Endometrial microvascular endothelial cells (primary cell): ENCODE measurements around the gene ITGB1BP1. TPM values are rescaled to one million over a fixed set of nuclear protein-coding genes. Genes with fewer than 3 reads are reported as not detected.
"Not testable (repeated sequence)": the region's sequence is repeated elsewhere in the genome, so short reads cannot be mapped to it uniquely, and the experiment has no call there.

Experiments
- in situ Hi-C: cut with HindIII; loops from 2 replicates; pipeline ENCODE4 v1.10.0; 2017; ENCODE audit warnings: low sequenced_read_pairs, low pct_unique_long_range_greater_than_20kb; ENCODE audit errors: inconsistent ontology term
- total RNA-seq: library from RNA; depleted of rRNA; stranded (reverse); fragments of >200 nt; gene quantifications from one replicate; pipeline ENCODE4 v1.2.3, GENCODE V29; 2015; ENCODE audit errors: inconsistent ontology term

Gene ITGB1BP1
- total RNA-seq, 1 donor from 2014 or later = 81.6 TPM

- in situ Hi-C loops = no loop called here
Measured at GRCh38 chr2:9405636-9406035, 17.7 kb downstream of the ITGB1BP1 start.

- in situ Hi-C loops = no loop called here
Measured at GRCh38 chr2:9404451-9404850, 18.9 kb downstream of the ITGB1BP1 start.

GRCh38 chr2:9403924-9404323 lies 19.4 kb downstream of the ITGB1BP1 start:
- in situ Hi-C loops = no loop called here

GRCh38 chr2:9401646-9402371 lies 21.5 kb downstream of the ITGB1BP1 start:
- in situ Hi-C loops = no loop called here

- in situ Hi-C loops = no loop called here
Measured at GRCh38 chr2:9401059-9401547, 22.2 kb downstream of the ITGB1BP1 start.

GRCh38 chr2:9400268-9401058 lies 22.9 kb downstream of the ITGB1BP1 start:
- in situ Hi-C loops = no loop called here

- in situ Hi-C loops = no loop called here
Measured at GRCh38 chr2:9398881-9399780, 24.2 kb downstream of the ITGB1BP1 start.

- in situ Hi-C loops = not testable (repeated sequence)
Measured at GRCh38 chr2:9398251-9398650, 25.1 kb downstream of the ITGB1BP1 start.

- in situ Hi-C loops = no loop called here
Measured at GRCh38 chr2:9397201-9397600, 26.1 kb downstream of the ITGB1BP1 start.

- in situ Hi-C loops = no loop called here
Measured at GRCh38 chr2:9394816-9395215, 28.5 kb downstream of the ITGB1BP1 start.

GRCh38 chr2:9392898-9393765 lies 30.2 kb downstream of the ITGB1BP1 start:
- in situ Hi-C loops = no loop called here

GRCh38 chr2:9391961-9392720 lies 31.2 kb downstream of the ITGB1BP1 start:
- in situ Hi-C loops = no loop called here

GRCh38 chr2:9390991-9391390 lies 32.3 kb downstream of the ITGB1BP1 start:
- in situ Hi-C loops = no loop called here

GRCh38 chr2:9390151-9390850 lies 33.0 kb downstream of the ITGB1BP1 start:
- in situ Hi-C loops = no loop called here

- in situ Hi-C loops = no loop called here
Measured at GRCh38 chr2:9388950-9389911, 34.1 kb downstream of the ITGB1BP1 start.

GRCh38 chr2:9388199-9388681 lies 35.1 kb downstream of the ITGB1BP1 start:
- in situ Hi-C loops = no loop called here
